Ovary (tissue), 9 donors: ENCODE measurements around the gene NIPAL1. TPM values are rescaled to one million over a fixed set of nuclear protein-coding genes. Genes with fewer than 3 reads are reported as not detected.

ENCODE experiments used
- DNase-seq, 5 donors: peaks; one replicate each; pipeline ENCODE4 v3.0.0-alpha.2; 2019 to 2020
- H3K27ac ChIP-seq, 2 donors: fragments of 200-600 bp; one replicate each; pipeline versions ENCODE4 v1.5.1 to v1.8.0; 2019 to 2022
- H3K27me3 ChIP-seq: fragments of 200-600 bp; one replicate; pipeline ENCODE4 v1.8.0; 2022
- H3K36me3 ChIP-seq: fragments of 200-600 bp; sonication (generic); one replicate; pipeline ENCODE4 v1.5.1; 2019
- H3K4me1 ChIP-seq: one replicate; pipeline ENCODE4 v1.8.1; 2013; ENCODE audit warnings: mild to moderate bottlenecking, moderate library complexity; ENCODE audit not compliant: insufficient read depth
- H3K4me3 ChIP-seq: fragments of 200-600 bp; sonication (generic); one replicate; pipeline ENCODE4 v1.5.1; 2017
- H3K9me3 ChIP-seq, 2 donors: fragments of 200-600 bp in 1 of 2; sonication (generic) in 1 of 2; one replicate each; pipeline versions ENCODE4 v1.5.1 to v1.8.1; 2013 to 2019; ENCODE audit warnings: mild to moderate bottlenecking in 1 of 2, moderate library complexity in 1 of 2
- CTCF ChIP-seq, 3 donors: fragments of 450-650 bp in 2 of 3; fragments of 200-600 bp in 1 of 3; IDR thresholded peaks; one replicate each; pipeline versions ENCODE4 v1.5.1 to v1.8.0; 2016 to 2022; ENCODE audit warnings: antibody characterized with exemption in 3 of 3, mild to moderate bottlenecking in 1 of 3
- EP300 ChIP-seq: sonication (generic); formaldehyde crosslinking; IDR thresholded peaks from one replicate; pipeline ENCODE4 v1.6.1; 2017; ENCODE audit warnings: antibody characterized with exemption
- POLR2A ChIP-seq: fragments of 450-650 bp; IDR thresholded peaks from one replicate; pipeline ENCODE4 v1.6.1; 2017; ENCODE audit warnings: antibody characterized with exemption, mild to moderate bottlenecking, moderate library complexity
- WGBS, 3 donors: extraction: QIAGEN DNeasy Blood & Tissue Kit in 1 of 3; methylation state at CpG; one replicate each; pipeline versions ENCODE4 v1.1.5 to v1.1.7; 2013 to 2017; 5-methylcytosine and 5-hydroxymethylcytosine counted together
- intact Hi-C, 4 donors: fragments of 100-400 bp; cut with DNase I; formaldehyde crosslinking; loops; one replicate each; pipeline versions ENCODE4 v1.11.0 to v1.15.1; 2022 to 2023
- polyA plus RNA-seq, 2 donors: library from polyadenylated mRNA; stranded (reverse); fragments of 200-250 nt in 1 of 2; fragments of 350-450 nt in 1 of 2; fragmentation: Illumina TruSeq in 1 of 2; extraction: RNeasy Lipid Tissue Mini Kit (QIAGEN cat#74804) in 1 of 2; gene quantifications; one replicate each; pipeline ENCODE4 v1.2.3, GENCODE V29; 2013 to 2014
- total RNA-seq, 7 donors: library from RNA; depleted of rRNA in 2 of 7; stranded (reverse); fragments of >200 nt in 2 of 7; fragmentation: NEBNext Ultra II Directional in 3 of 7; extraction: Animal tissue kit (Norgen Biotek cat#: 25700) in 3 of 7; gene quantifications; one replicate each; pipeline versions ENCODE4 v1.1.0 to v1.2.4, GENCODE V29; 2016 to 2023
- donor health status: DM: no; HTN: no; CAD: no; lungs with moderate emphysema.
- donor health status: DM: no; HTN: no; CAD: no.
- donor health status: Bipolar disorder and iron deficiency.
- donor health status: DM: yes; HTN: yes; CAD: no.
- donor health status: DM: no; HTN: no; CAD: no.
- donor health status: DM: yes; HTN: yes; CAD: no.

The NIPAL1 gene
- total and polyA plus RNA-seq, 9 donors: 0.05 to 1.8 (median 0.48) TPM; not detected in 2

- Histone ChIP-seq H3K27ac (no peak overlapping the region), H3K4me1 (no peaks in the 10 kb centered on the region), H3K9me3 (no peaks in the 10 kb centered on the region), H3K4me3 (no peak overlapping the region), H3K36me3 (no peaks in the 10 kb centered on the region), H3K27me3 (no peaks in the 10 kb centered on the region)
- TF ChIP-seq POLR2A (no peak), CTCF (IDR thresholded peaks at IDR 0.05) (no peak), EP300 (no peak)
- 63 to 75% (median 72%) methylated on average over 2 of the region's 2 CpGs for WGBS, 3 donors
- no peak for DNase-seq
- intact Hi-C loops: no loop called here
These were observed 26.9 kb downstream of the NIPAL1 start for GRCh38 chr4:48043504-48043903.

- WGBS, 3 donors: 91 to 93% (median 92%) methylated on average over 2 of the region's 2 CpGs
- no peak for DNase-seq
These were observed 27.7 kb downstream of the NIPAL1 start for GRCh38 chr4:48044298-48044697.

GRCh38 chr4:48046059-48046458 lies 29.5 kb downstream of the NIPAL1 start:
- TF ChIP-seq POLR2A: no peak
- TF ChIP-seq CTCF (IDR thresholded peaks at IDR 0.05): no peak
- Histone ChIP-seq H3K9me3 (no peaks in the 10 kb centered on the region), H3K4me3 (no peak overlapping the region), H3K4me1 (no peaks in the 10 kb centered on the region), H3K27me3 (no peaks in the 10 kb centered on the region), H3K27ac (no peak overlapping the region), H3K36me3 (no peaks in the 10 kb centered on the region)
- 54 to 64% (median 54%) methylated on average over 3 of the region's 3 CpGs for WGBS, 3 donors
- intact Hi-C loops: no loop called here
- no peak for DNase-seq

More at GRCh38 chr4:48044298-48044697, 27.7 kb downstream of the NIPAL1 start:
- no peaks in the 10 kb centered on the region for H3K4me1 ChIP-seq
- H3K9me3 ChIP-seq: no peaks in the 10 kb centered on the region
- H3K27me3 ChIP-seq: no peaks in the 10 kb centered on the region
- no peak overlapping the region for H3K27ac ChIP-seq
- intact Hi-C loops: no loop called here
- H3K4me3 ChIP-seq: no peak overlapping the region
- no peaks in the 10 kb centered on the region for H3K36me3 ChIP-seq
- no peak for TF ChIP-seq CTCF (IDR thresholded peaks at IDR 0.05)
- TF ChIP-seq POLR2A: no peak
- no peak for TF ChIP-seq EP300

GRCh38 chr4:48047421-48047844 lies 30.9 kb downstream of the NIPAL1 start:
- H3K27me3 ChIP-seq: no peaks in the 10 kb centered on the region
- H3K36me3 ChIP-seq: no peaks in the 10 kb centered on the region
- no peak for TF ChIP-seq EP300
- TF ChIP-seq POLR2A: no peak
- no peak for TF ChIP-seq CTCF (IDR thresholded peaks at IDR 0.05)
- intact Hi-C loops: no loop called here
- no peak overlapping the region for H3K27ac ChIP-seq
- H3K9me3 ChIP-seq: no peaks in the 10 kb centered on the region
- H3K4me1 ChIP-seq: no peaks in the 10 kb centered on the region
- WGBS, 3 donors: 26 to 37% (median 34%) methylated on average over 3 of the region's 3 CpGs
- no peak overlapping the region for H3K4me3 ChIP-seq
- no peak for DNase-seq

GRCh38 chr4:48047896-48048295 lies 31.3 kb downstream of the NIPAL1 start:
- Histone ChIP-seq H3K4me3 (no peak overlapping the region), H3K27ac (no peak overlapping the region), H3K9me3 (no peaks in the 10 kb centered on the region), H3K27me3 (no peaks in the 10 kb centered on the region), H3K4me1 (no peaks in the 10 kb centered on the region), H3K36me3 (no peaks in the 10 kb centered on the region)
- intact Hi-C loops: no loop called here
- TF ChIP-seq EP300: no peak
- no peak for DNase-seq
- 44 to 75% (median 60%) methylated on average over 1 of the region's 1 CpG for WGBS, 3 donors
